Vagina (tissue), 2 donors: ENCODE measurements around the gene RTBDN. TPM values are rescaled to one million over a fixed set of nuclear protein-coding genes. Genes with fewer than 3 reads are reported as not detected.

Experiments used
- DNase-seq, 2 donors: peaks; one replicate each; pipeline ENCODE4 v3.0.0-alpha.2; 2017; ENCODE audit errors: extremely low spot score in 2 of 2
- H3K27ac ChIP-seq: fragments of 200-600 bp; sonication (generic); one replicate; pipeline ENCODE4 v1.5.1; 2019
- H3K27me3 ChIP-seq: fragments of 200-600 bp; sonication (generic); one replicate; pipeline ENCODE4 v1.5.1; 2019
- H3K36me3 ChIP-seq, 2 donors: fragments of 200-600 bp; sonication (generic); one replicate each; pipeline ENCODE4 v1.5.1; 2017 to 2019
- H3K4me1 ChIP-seq: fragments of 200-600 bp; sonication (generic); one replicate; pipeline ENCODE4 v1.5.1; 2019
- H3K4me3 ChIP-seq, 2 donors: fragments of 200-600 bp; sonication (generic); 1 replicate in 1 of 2; 2 replicates in 1 of 2; pipeline ENCODE4 v1.5.1; 2016 to 2019
- H3K9me3 ChIP-seq: fragments of 200-600 bp; sonication (generic); one replicate; pipeline ENCODE4 v1.5.1; 2019
- CTCF ChIP-seq, 3 experiments: fragments of 450-650 bp in 2 of 3; fragments of 200-600 bp in 1 of 3; sonication (generic) in 1 of 3; IDR thresholded peaks; one replicate each; pipeline ENCODE4 v1.5.1; 2017 to 2019; ENCODE audit warnings: antibody characterized with exemption in 3 of 3, mild to moderate bottlenecking in 2 of 3, moderate library complexity in 2 of 3
- POLR2A ChIP-seq, 2 donors: fragments of 450-650 bp; IDR thresholded peaks; one replicate each; pipeline ENCODE4 v1.6.1; 2017; ENCODE audit warnings: antibody characterized with exemption in 2 of 2, mild to moderate bottlenecking in 2 of 2, moderate library complexity in 2 of 2
- POLR2AphosphoS5 ChIP-seq, 2 donors: sonication (generic); formaldehyde crosslinking; IDR thresholded peaks; one replicate each; pipeline ENCODE4 v1.9.0; 2017; ENCODE audit warnings: antibody characterized with exemption in 2 of 2, mild to moderate bottlenecking in 2 of 2, low read depth in 1 of 2; ENCODE audit not compliant: insufficient read depth in 1 of 2
- intact Hi-C: fragments of 100-400 bp; cut with DNase I; formaldehyde crosslinking; loops from one replicate; pipeline ENCODE4 v1.15.1; 2023
- total RNA-seq: library from RNA; depleted of rRNA; stranded (reverse); fragments of >200 nt; gene quantifications from one replicate; pipeline ENCODE4 v1.2.3, GENCODE V29; 2016

The RTBDN gene
- total RNA-seq, 1 donor from 2014 or later: 8.8 TPM

GRCh38 chr19:12786952-12787351, 47.4 kb downstream of the RTBDN start:
- Histone ChIP-seq H3K9me3 (no peaks in the 10 kb centered on the region), H3K4me3 (no peak overlapping the region), H3K27ac (peak overlapping the region; percentile 97), H3K4me1 (peaks cover 71% of the 10 kb centered on the region), H3K36me3 (no peaks in the 10 kb centered on the region), H3K27me3 (no peaks in the 10 kb centered on the region)
- intact Hi-C loops: no loop called here
- no peak for DNase-seq
- TF ChIP-seq POLR2AphosphoS5 (IDR thresholded peaks at IDR 0.05; ENCODE audit: insufficient read depth in 1 of 2, low read depth in 1 of 2) (no peak), POLR2A (IDR thresholded peaks at IDR 0.05) (no peak), CTCF (IDR thresholded peaks at IDR 0.05) (no peak)

GRCh38 chr19:12786141-12786870, 48.1 kb downstream of the RTBDN start:
- no peak for DNase-seq
- H3K27ac ChIP-seq: peak overlapping the region; percentile 97
- no peaks in the 10 kb centered on the region for H3K27me3 ChIP-seq
- no peaks in the 10 kb centered on the region for H3K9me3 ChIP-seq
- TF ChIP-seq POLR2AphosphoS5 (IDR thresholded peaks at IDR 0.05; ENCODE audit: insufficient read depth in 1 of 2, low read depth in 1 of 2) (peak; percentile 28), POLR2A (IDR thresholded peaks at IDR 0.05) (no peak)
- intact Hi-C loops: no loop called here
- peaks cover 75% of the 10 kb centered on the region for H3K4me1 ChIP-seq
- no peaks in the 10 kb centered on the region for H3K36me3 ChIP-seq
- no peak overlapping the region for H3K4me3 ChIP-seq

GRCh38 chr19:12785431-12786031, 48.8 kb downstream of the RTBDN start:
- Histone ChIP-seq H3K27ac (peak overlapping the region; percentile 97), H3K9me3 (no peaks in the 10 kb centered on the region), H3K4me3 (no peak overlapping the region), H3K36me3 (no peaks in the 10 kb centered on the region), H3K27me3 (no peaks in the 10 kb centered on the region), H3K4me1 (peaks cover 75% of the 10 kb centered on the region)
- no peak for DNase-seq
- intact Hi-C loops: no loop called here
- TF ChIP-seq POLR2AphosphoS5 (IDR thresholded peaks at IDR 0.05; ENCODE audit: insufficient read depth in 1 of 2, low read depth in 1 of 2) (peak in 1 of 2 donors; percentile 5), CTCF (IDR thresholded peaks at IDR 0.05) (no peak)

- no peak overlapping the region for H3K4me3 ChIP-seq
- TF ChIP-seq POLR2AphosphoS5 (IDR thresholded peaks at IDR 0.05; ENCODE audit: insufficient read depth in 1 of 2, low read depth in 1 of 2) (no peak), CTCF (IDR thresholded peaks at IDR 0.05) (no peak), POLR2A (IDR thresholded peaks at IDR 0.05) (no peak)
- intact Hi-C loops: no loop called here
- H3K36me3 ChIP-seq: no peaks in the 10 kb centered on the region
- no peaks in the 10 kb centered on the region for H3K9me3 ChIP-seq
- H3K27ac ChIP-seq: peak overlapping the region; percentile 97
- peaks cover 75% of the 10 kb centered on the region for H3K4me1 ChIP-seq
- H3K27me3 ChIP-seq: no peaks in the 10 kb centered on the region
- no peak for DNase-seq
These were observed 49.4 kb downstream of the RTBDN start for GRCh38 chr19:12784871-12785430.

- Histone ChIP-seq H3K27ac (peak overlapping the region; percentile 97), H3K36me3 (no peaks in the 10 kb centered on the region), H3K4me3 (peak overlapping the region in 1 of 2 donors; percentile 7), H3K9me3 (no peaks in the 10 kb centered on the region), H3K27me3 (no peaks in the 10 kb centered on the region), H3K4me1 (peaks cover 76% of the 10 kb centered on the region)
- no peak for DNase-seq
- intact Hi-C loops: no loop called here
- TF ChIP-seq POLR2A (IDR thresholded peaks at IDR 0.05) (no peak), CTCF (IDR thresholded peaks at IDR 0.05) (no peak), POLR2AphosphoS5 (IDR thresholded peaks at IDR 0.05; ENCODE audit: insufficient read depth in 1 of 2, low read depth in 1 of 2) (no peak)
These were observed 49.9 kb downstream of the RTBDN start for GRCh38 chr19:12784394-12784870.
